ENCODE results near the gene CLPTM1L. TPM values are rescaled to one million over a fixed set of nuclear protein-coding genes. Genes with fewer than 3 reads are reported as not detected.
A peak's percentile ranks its signal among the peaks of the same experiment; 100 is the strongest.

The CLPTM1L gene
- total and polyA plus RNA-seq, 2 donors from 2014 or later: 96.6 to 135 TPM

DNA sequence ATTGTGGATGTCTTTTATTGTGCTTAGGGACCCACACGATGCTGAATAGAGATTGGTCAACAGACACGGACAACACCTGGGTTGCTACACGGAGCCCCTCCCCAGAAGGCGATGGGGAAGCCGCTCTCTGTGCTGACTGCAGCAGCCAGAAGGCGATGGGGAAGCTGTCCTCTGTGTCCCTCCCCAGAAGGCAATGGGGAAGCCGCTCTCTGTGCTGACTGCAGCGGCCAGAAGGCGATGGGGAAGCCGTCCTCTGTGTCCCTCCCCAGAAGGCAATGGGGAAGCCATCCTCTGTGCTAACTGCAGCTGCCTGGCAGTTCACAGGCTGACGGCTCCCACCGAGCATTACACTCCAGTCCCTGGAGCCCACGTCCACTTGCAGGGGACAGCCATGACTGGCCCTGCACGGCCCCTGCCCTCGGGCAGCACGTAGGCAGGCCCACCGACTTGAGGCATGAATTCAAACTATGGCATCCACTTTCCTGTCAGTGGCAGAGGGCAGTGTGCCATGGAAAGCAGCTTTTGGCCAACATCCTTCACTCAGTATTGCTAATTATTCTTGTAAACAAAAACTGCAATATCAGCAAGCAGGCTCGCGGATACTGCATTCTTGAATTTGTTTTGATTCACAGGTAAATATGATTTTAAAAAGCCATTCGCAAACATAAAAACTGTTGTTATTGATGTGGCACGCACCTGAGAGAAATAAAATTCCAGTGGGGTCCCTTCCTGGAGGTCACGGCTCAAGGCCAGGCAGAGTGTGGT is 48.1 kb upstream of the CLPTM1L start:
- DNase-seq (peak in 1 of 5 donors; percentile 58), FAIRE-seq (no peak)
- H3K36me3 ChIP-seq (ENCODE audit: control insufficient read depth in 2 of 3, insufficient read depth in 3 of 3, low read length in 3 of 3): no peaks in the 10 kb centered on the region
- no peak overlapping the region for H3K4me3 ChIP-seq (ENCODE audit: low read length in 3 of 3)
- H3K4me1 ChIP-seq (ENCODE audit: control insufficient read depth in 2 of 3, insufficient read depth in 2 of 3, low read depth in 1 of 3, low read length in 3 of 3): no peaks in the 10 kb centered on the region
- no peaks in the 10 kb centered on the region for H3K9me3 ChIP-seq (ENCODE audit: control insufficient read depth in 2 of 3, insufficient read depth in 1 of 3, low read length in 3 of 3)
- intact Hi-C loops (cut with DNase I): no loop called here
- no peak overlapping the region for H3K27ac ChIP-seq (ENCODE audit: low read depth in 2 of 2, low read length in 2 of 2)
- H3K9ac ChIP-seq (ENCODE audit: low read length in 3 of 3): no peak overlapping the region
- peaks cover 2% of the 10 kb centered on the region for H3K27me3 ChIP-seq (ENCODE audit: control insufficient read depth, insufficient read depth, low read length)
- TF ChIP-seq, protein P1, sequence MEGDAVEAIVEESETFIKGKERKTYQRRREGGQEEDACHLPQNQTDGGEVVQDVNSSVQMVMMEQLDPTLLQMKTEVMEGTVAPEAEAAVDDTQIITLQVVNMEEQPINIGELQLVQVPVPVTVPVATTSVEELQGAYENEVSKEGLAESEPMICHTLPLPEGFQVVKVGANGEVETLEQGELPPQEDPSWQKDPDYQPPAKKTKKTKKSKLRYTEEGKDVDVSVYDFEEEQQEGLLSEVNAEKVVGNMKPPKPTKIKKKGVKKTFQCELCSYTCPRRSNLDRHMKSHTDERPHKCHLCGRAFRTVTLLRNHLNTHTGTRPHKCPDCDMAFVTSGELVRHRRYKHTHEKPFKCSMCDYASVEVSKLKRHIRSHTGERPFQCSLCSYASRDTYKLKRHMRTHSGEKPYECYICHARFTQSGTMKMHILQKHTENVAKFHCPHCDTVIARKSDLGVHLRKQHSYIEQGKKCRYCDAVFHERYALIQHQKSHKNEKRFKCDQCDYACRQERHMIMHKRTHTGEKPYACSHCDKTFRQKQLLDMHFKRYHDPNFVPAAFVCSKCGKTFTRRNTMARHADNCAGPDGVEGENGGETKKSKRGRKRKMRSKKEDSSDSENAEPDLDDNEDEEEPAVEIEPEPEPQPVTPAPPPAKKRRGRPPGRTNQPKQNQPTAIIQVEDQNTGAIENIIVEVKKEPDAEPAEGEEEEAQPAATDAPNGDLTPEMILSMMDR (IDR thresholded peaks at IDR 0.05; ENCODE audit: borderline replicate concordance, extremely low read depth, insufficient read depth): no peak

DNA sequence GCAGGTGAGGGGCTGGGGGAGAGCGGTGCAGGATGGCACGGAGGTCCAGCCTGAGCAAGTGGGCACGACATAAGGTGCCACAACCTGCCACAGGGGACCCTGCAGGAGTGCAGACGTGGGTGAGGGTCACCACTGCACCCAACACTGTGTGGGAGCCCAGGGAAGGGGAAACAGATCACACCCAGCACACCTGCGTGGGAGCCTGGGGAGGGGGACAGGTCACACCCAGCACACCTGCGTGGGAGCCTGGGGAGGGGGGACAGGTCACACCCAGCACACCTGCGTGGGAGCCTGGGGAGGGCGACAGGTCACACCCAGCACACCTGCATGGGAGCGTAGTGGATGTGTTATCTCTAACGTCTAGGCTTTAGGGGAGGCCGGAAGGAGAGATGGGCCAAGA is 47.4 kb upstream of the CLPTM1L start:
- TF ChIP-seq, protein P1 (IDR thresholded peaks at IDR 0.05; ENCODE audit: borderline replicate concordance, extremely low read depth, insufficient read depth): no peak
- Histone ChIP-seq H3K4me3 (ENCODE audit: low read length in 3 of 3) (no peak overlapping the region), H3K4me1 (ENCODE audit: control insufficient read depth in 2 of 3, insufficient read depth in 2 of 3, low read depth in 1 of 3, low read length in 3 of 3) (no peaks in the 10 kb centered on the region), H3K27me3 (ENCODE audit: control insufficient read depth, insufficient read depth, low read length) (peaks cover 2% of the 10 kb centered on the region), H3K9me3 (ENCODE audit: control insufficient read depth in 2 of 3, insufficient read depth in 1 of 3, low read length in 3 of 3) (no peaks in the 10 kb centered on the region), H3K9ac (ENCODE audit: low read length in 3 of 3) (no peak overlapping the region), H3K36me3 (ENCODE audit: control insufficient read depth in 2 of 3, insufficient read depth in 3 of 3, low read length in 3 of 3) (no peaks in the 10 kb centered on the region), H3K27ac (ENCODE audit: low read depth in 2 of 2, low read length in 2 of 2) (no peak overlapping the region)
- DNase-seq: peak in 1 of 5 donors; percentile 52
- no peak for FAIRE-seq
- intact Hi-C loops (cut with DNase I): no loop called here

DNA sequence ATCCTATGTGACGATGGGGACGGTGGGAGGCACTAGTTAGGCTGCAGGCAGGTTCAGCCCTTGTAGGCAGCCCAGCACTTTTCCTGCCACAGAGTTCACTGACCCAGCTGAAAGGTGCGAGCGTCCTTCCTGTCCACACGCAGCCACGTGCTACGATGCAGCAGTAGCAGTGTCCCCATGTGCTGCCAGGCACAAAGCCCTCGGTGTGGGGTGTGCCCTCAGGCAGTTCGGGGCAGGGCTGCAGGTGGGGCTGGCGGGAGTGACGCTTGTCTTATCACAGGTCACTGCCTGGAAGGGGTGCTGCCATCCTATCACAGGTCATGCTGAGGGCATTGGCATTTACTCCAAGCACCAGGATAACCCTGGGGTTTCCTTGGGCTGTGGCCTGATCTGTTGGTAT is 46.8 kb upstream of the CLPTM1L start:
- intact Hi-C loops (cut with DNase I): no loop called here
- Histone ChIP-seq H3K27me3 (ENCODE audit: control insufficient read depth, insufficient read depth, low read length) (peaks cover 2% of the 10 kb centered on the region), H3K9me3 (ENCODE audit: control insufficient read depth in 2 of 3, insufficient read depth in 1 of 3, low read length in 3 of 3) (no peaks in the 10 kb centered on the region), H3K36me3 (ENCODE audit: control insufficient read depth in 2 of 3, insufficient read depth in 3 of 3, low read length in 3 of 3) (no peaks in the 10 kb centered on the region), H3K4me3 (ENCODE audit: low read length in 3 of 3) (no peak overlapping the region), H3K9ac (ENCODE audit: low read length in 3 of 3) (no peak overlapping the region), H3K4me1 (ENCODE audit: control insufficient read depth in 2 of 3, insufficient read depth in 2 of 3, low read depth in 1 of 3, low read length in 3 of 3) (peaks cover 0 to 2% (median 1%) of the 10 kb centered on the region in 3 donors), H3K27ac (ENCODE audit: low read depth in 2 of 2, low read length in 2 of 2) (no peak overlapping the region)
- FAIRE-seq: no peak
- peak in 1 of 5 donors; percentile 46 for DNase-seq
- TF ChIP-seq, protein P1 (IDR thresholded peaks at IDR 0.05; ENCODE audit: borderline replicate concordance, extremely low read depth, insufficient read depth): no peak

Measured in kidney (tissue), 14 donors.